Panc1 (cell line): ENCODE data around the gene IL34. TPM values are rescaled to one million over a fixed set of nuclear protein-coding genes. Genes with fewer than 3 reads are reported as not detected.

Source experiments
- ATAC-seq: fragments of 200-7000 bp; cut with Tn5 transposase; 2 replicates; pipeline ENCODE4 v1.9.1; 2020; ENCODE audit warnings: mild to moderate bottlenecking, moderate library complexity
- BruUV-seq: library from RNA; stranded (reverse); fragments of 400-500 nt; replicated peaks from 2 replicates; lab custom pipeline; 2021; lab: Mats Ljungman, UMichigan
- CTCF ChIA-PET: fragments of 300-600 bp; sonication (Branson Sonifier 250); formaldehyde crosslinking; loops from one replicate; lab custom pipeline; 2022; ENCODE audit warnings: antibody characterized with exemption; lab: Charles Lee
- POLR2A ChIA-PET: fragments of 300-600 bp; sonication (Branson Sonifier 250); formaldehyde crosslinking; loops from one replicate; lab custom pipeline; 2022; ENCODE audit warnings: antibody characterized with exemption; lab: Charles Lee
- DNase-seq: peaks from one replicate; pipeline ENCODE4 v3.0.0-alpha.2; 2010; ENCODE audit warnings: low read depth, low spot score
- H3K27ac ChIP-seq: 2 replicates; pipeline ENCODE4 v1.5.1; 2011; ENCODE audit warnings: mild to moderate bottlenecking, low read length, inconsistent platforms
- H3K27me3 ChIP-seq: fragments of 200-500 bp; sonication (Bioruptor generic); 2 replicates; pipeline ENCODE4 v1.6.0; 2014; ENCODE audit warnings: low read length, inconsistent platforms; ENCODE audit not compliant: control insufficient read depth, insufficient read depth
- H3K36me3 ChIP-seq: fragments of 200-500 bp; sonication (Bioruptor generic); 2 replicates; pipeline ENCODE4 v1.5.1; 2014; ENCODE audit warnings: inconsistent platforms, mild to moderate bottlenecking, low read length, moderate library complexity; ENCODE audit not compliant: control insufficient read depth, insufficient read depth
- H3K4me1 ChIP-seq: 2 replicates; pipeline ENCODE4 v1.5.1; 2011; ENCODE audit warnings: inconsistent platforms, mild to moderate bottlenecking, low read length, moderate library complexity; ENCODE audit not compliant: control insufficient read depth, insufficient read depth
- H3K4me3 ChIP-seq, 2 experiments: 2 replicates each; pipeline ENCODE4 v1.5.1; 2011 to 2012; ENCODE audit warnings: low read depth in 2 of 2, low read length in 2 of 2, mild to moderate bottlenecking in 2 of 2, inconsistent platforms in 1 of 2, moderate library complexity in 1 of 2
- H3K9me3 ChIP-seq: fragments of 200-500 bp; sonication (Bioruptor generic); 2 replicates; pipeline ENCODE4 v1.5.1; 2014; ENCODE audit warnings: low read depth, mild to moderate bottlenecking, inconsistent platforms, low read length, moderate library complexity; ENCODE audit not compliant: control insufficient read depth, insufficient read depth
- CTCF ChIP-seq: fragments of 450-650 bp; IDR thresholded peaks from 2 replicates; pipeline ENCODE4 v1.5.1; 2017; ENCODE audit warnings: mild to moderate bottlenecking
- POLR2AphosphoS5 ChIP-seq: IDR thresholded peaks from 2 replicates; pipeline ENCODE4 v1.6.1; 2012; ENCODE audit warnings: mild to moderate bottlenecking, low read depth, low read length, moderate library complexity
- REST ChIP-seq, 2 experiments: IDR thresholded peaks; 2 replicates each; pipeline ENCODE4 v1.6.1; 2011 to 2012; ENCODE audit warnings: low read depth in 2 of 2, control low read depth in 1 of 2, low read length in 1 of 2, mild to moderate bottlenecking in 1 of 2, moderate library complexity in 1 of 2; ENCODE audit not compliant: insufficient read depth in 1 of 2
- SIN3A ChIP-seq: IDR thresholded peaks from 2 replicates; pipeline ENCODE4 v1.6.1; 2012; ENCODE audit warnings: low read depth, mild to moderate bottlenecking, low read length, moderate library complexity, borderline replicate concordance; ENCODE audit not compliant: insufficient read depth
- TCF7L2 ChIP-seq: IDR thresholded peaks from 2 replicates; pipeline ENCODE4 v1.6.1; 2011; ENCODE audit warnings: mild to moderate bottlenecking, low read depth, low read length, inconsistent platforms
- in situ Hi-C: cut with HindIII; loops from 2 replicates; pipeline ENCODE4 v1.10.0; 2016; ENCODE audit warnings: low sequenced_read_pairs, low pct_unique_long_range_greater_than_20kb
- intact Hi-C: fragments of 100-400 bp; cut with micrococcal nuclease; formaldehyde crosslinking; loops from one replicate; pipeline ENCODE4 v1.10.0; 2022; ENCODE audit not compliant: unreplicated experiment
- total RNA-seq: library from RNA; stranded (reverse); gene quantifications from one replicate; pipeline ENCODE4 v1.2.1, GENCODE V29; 2021; ENCODE audit not compliant: unreplicated experiment

The IL34 gene
- total RNA-seq, 1 experiment from 2014 or later: 5.8 TPM

GRCh38 chr16:70706948-70707465 lies 60.6 kb downstream of the IL34 start:
- H3K27me3 ChIP-seq: no peaks in the 10 kb centered on the region
- intact Hi-C loops (no loop called here), in situ Hi-C loops (no loop called here)
- BruUV-seq: no TSS peak
- peaks cover 14% of the 10 kb centered on the region for H3K4me1 ChIP-seq
- H3K36me3 ChIP-seq: no peaks in the 10 kb centered on the region
- H3K4me3 ChIP-seq: no peak overlapping the region
- ChIA-PET POLR2A (no interaction called here), CTCF (no interaction called here)
- TF ChIP-seq POLR2AphosphoS5 (no peak), TCF7L2 (no peak), REST (IDR thresholded peaks at IDR 0.05; ENCODE audit: insufficient read depth in 1 of 2, low read depth in 2 of 2, low read length in 1 of 2) (no peak), SIN3A (no peak), CTCF (no peak)
- ATAC-seq: peak; percentile 50
- no peak for DNase-seq
- no peaks in the 10 kb centered on the region for H3K9me3 ChIP-seq
- H3K27ac ChIP-seq: peak overlapping the region; percentile 48; the same call in 1 of the 2 replicates

GRCh38 chr16:70708366-70709246 lies 62.2 kb downstream of the IL34 start:
- intact Hi-C loops (no loop called here), in situ Hi-C loops (no loop called here)
- no peak overlapping the region for H3K27ac ChIP-seq
- TF ChIP-seq POLR2AphosphoS5 (no peak), TCF7L2 (no peak), REST (IDR thresholded peaks at IDR 0.05; ENCODE audit: insufficient read depth in 1 of 2, low read depth in 2 of 2, low read length in 1 of 2) (no peak), SIN3A (no peak), CTCF (no peak)
- ChIA-PET POLR2A (no interaction called here), CTCF (interaction anchor here (0.6 kb wide), 1 partner anchor 70 kb away, joined by 3 read pairs; no protein-coding TSS in a partner anchor)
- no peaks in the 10 kb centered on the region for H3K27me3 ChIP-seq
- DNase-seq: no peak
- H3K4me1 ChIP-seq: peaks cover 14% of the 10 kb centered on the region
- no TSS peak for BruUV-seq
- ATAC-seq: no peak
- no peak overlapping the region for H3K4me3 ChIP-seq
- H3K36me3 ChIP-seq: no peaks in the 10 kb centered on the region
- H3K9me3 ChIP-seq: no peaks in the 10 kb centered on the region
